PC-3 (cell line): ENCODE data around the gene NPAS4. TPM values are rescaled to one million over a fixed set of nuclear protein-coding genes. Genes with fewer than 3 reads are reported as not detected.

Source experiments
- ATAC-seq: fragments of 200-7000 bp; cut with Tn5 transposase; 2 replicates; pipeline ENCODE4 v1.9.1; 2020; ENCODE audit warnings: mild to moderate bottlenecking, moderate library complexity
- BruUV-seq: library from RNA; stranded (reverse); fragments of 400-500 nt; replicated peaks from 2 replicates; lab custom pipeline; 2021; lab: Mats Ljungman, UMichigan
- CTCF ChIA-PET: fragments of 300-600 bp; sonication (Branson Sonifier 250); formaldehyde crosslinking; loops from one replicate; lab custom pipeline; 2022; ENCODE audit warnings: antibody characterized with exemption; lab: Charles Lee
- POLR2A ChIA-PET: fragments of 300-600 bp; sonication (Branson Sonifier 250); formaldehyde crosslinking; loops from one replicate; lab custom pipeline; 2022; ENCODE audit warnings: antibody characterized with exemption; ENCODE audit not compliant: unreplicated experiment; lab: Charles Lee
- DNase-seq: peaks from one replicate; pipeline ENCODE4 v3.0.0-alpha.2; 2015
- H2AFZ ChIP-seq: fragments of 300-600 bp; sonication (generic); 2 replicates; pipeline ENCODE4 v1.6.0; 2016; ENCODE audit warnings: antibody characterized with exemption, low read length
- H3F3A ChIP-seq: fragments of 300-600 bp; sonication (generic); one replicate; pipeline ENCODE4 v1.6.0; 2017; ENCODE audit warnings: antibody characterized with exemption, low read length, control low read depth, mild to moderate bottlenecking; ENCODE audit not compliant: unreplicated experiment
- H3K27ac ChIP-seq: fragments of 300-600 bp; sonication (generic); 2 replicates; pipeline ENCODE4 v1.5.1; 2016; ENCODE audit warnings: mild to moderate bottlenecking, low read length
- H3K27me3 ChIP-seq: fragments of 300-600 bp; sonication (generic); 2 replicates; pipeline ENCODE4 v1.6.1; 2016; ENCODE audit warnings: low read length, mixed read lengths
- H3K36me3 ChIP-seq: fragments of 300-600 bp; sonication (generic); 2 replicates; pipeline ENCODE4 v1.6.1; 2016; ENCODE audit warnings: low read depth, mixed run types, low read length, mixed read lengths
- H3K4me1 ChIP-seq: fragments of 300-600 bp; sonication (generic); 2 replicates; pipeline ENCODE4 v1.5.1; 2016; ENCODE audit warnings: low read length; ENCODE audit not compliant: insufficient read depth
- H3K4me2 ChIP-seq: fragments of 300-600 bp; sonication (generic); 2 replicates; pipeline ENCODE4 v1.6.0; 2016; ENCODE audit warnings: low read length
- H3K4me3 ChIP-seq: fragments of 300-600 bp; sonication (generic); 2 replicates; pipeline ENCODE4 v1.5.1; 2016; ENCODE audit warnings: mild to moderate bottlenecking, low read length, mixed read lengths
- H3K79me2 ChIP-seq: fragments of 300-600 bp; sonication (generic); 2 replicates; pipeline ENCODE4 v1.6.1; 2017; ENCODE audit warnings: low read length, mixed read lengths
- H3K9ac ChIP-seq: fragments of 300-600 bp; sonication (generic); 2 replicates; pipeline ENCODE4 v1.6.0; 2016; ENCODE audit warnings: mild to moderate bottlenecking, low read length
- H3K9me2 ChIP-seq: fragments of 300-600 bp; sonication (generic); replicated peaks from 2 replicates; pipeline ENCODE4 v1.6.1; 2016; ENCODE audit warnings: mixed run types, low read length, mixed read lengths
- H3K9me3 ChIP-seq: fragments of 300-600 bp; sonication (generic); 2 replicates; pipeline ENCODE4 v1.6.1; 2016; ENCODE audit warnings: low read length, mixed read lengths
- H4K20me1 ChIP-seq: fragments of 300-600 bp; sonication (generic); 2 replicates; pipeline ENCODE4 v1.6.1; 2016; ENCODE audit warnings: low read length, mixed read lengths
- CTCF ChIP-seq: fragments of 300-600 bp; sonication (generic); conservative IDR thresholded peaks from 2 replicates; pipeline ENCODE4 v1.5.1; 2017; ENCODE audit warnings: antibody characterized with exemption, low read depth, mild to moderate bottlenecking, low read length
- EZH2 ChIP-seq: fragments of 300-600 bp; sonication (generic); IDR thresholded peaks from one replicate; pipeline ENCODE4 v1.6.1; 2017; ENCODE audit warnings: antibody characterized with exemption, mild to moderate bottlenecking, low read length; ENCODE audit not compliant: unreplicated experiment
- EZH2phosphoT487 ChIP-seq: fragments of 300-600 bp; sonication (generic); IDR thresholded peaks from 2 replicates; pipeline ENCODE4 v1.6.1; 2018; ENCODE audit warnings: mild to moderate bottlenecking, antibody characterized with exemption, low read length, borderline replicate concordance
- intact Hi-C: fragments of 100-400 bp; cut with micrococcal nuclease; formaldehyde crosslinking; loops from 2 replicates; pipeline ENCODE4 v1.9.0; 2023
- total RNA-seq: library from RNA; depleted of rRNA; stranded (reverse); fragments of >200 nt; gene quantifications from 2 replicates; pipeline ENCODE4 v1.2.3, GENCODE V29; 2014; rRNA removed

The NPAS4 gene
- total RNA-seq, 1 experiment from 2014 or later: not detected

GRCh38 chr11:66473167-66473566 lies 52.3 kb downstream of the NPAS4 start:
- no TSS peak for BruUV-seq
- Histone ChIP-seq H3K9me3 (no peaks in the 10 kb centered on the region), H3K9me2 (no peaks in the 10 kb centered on the region), H3K9ac (no peak overlapping the region), H3K79me2 (0 out of 2 replicates have a peak, but pooled peaks cover 4% of the 10 kb centered on the region), H3K4me2 (no peak overlapping the region), H3K27ac (no peak overlapping the region), H3K27me3 (no peaks in the 10 kb centered on the region), H3K4me1 (no peaks in the 10 kb centered on the region), H3F3A (no peaks in the 10 kb centered on the region), H3K36me3 (peaks cover 3% of the 10 kb centered on the region; the same call in 1 of the 2 replicates), H2AFZ (no peak overlapping the region), H4K20me1 (no peaks in the 10 kb centered on the region), H3K4me3 (no peak overlapping the region)
- no peak for TF ChIP-seq EZH2phosphoT487
- ATAC-seq (no peak), DNase-seq (no peak)
- ChIA-PET CTCF (no interaction called here), POLR2A (no interaction called here)
- intact Hi-C loops: no loop called here

GRCh38 chr11:66473608-66474515 lies 53.0 kb downstream of the NPAS4 start:
- DNase-seq: no peak
- Histone ChIP-seq H3F3A (no peaks in the 10 kb centered on the region), H3K9ac (no peak overlapping the region), H3K4me2 (no peak overlapping the region), H2AFZ (no peak overlapping the region), H3K9me3 (no peaks in the 10 kb centered on the region), H3K4me1 (0 out of 2 replicates have a peak, but pooled peaks cover under 1% of the 10 kb centered on the region), H3K27ac (no peak overlapping the region), H4K20me1 (no peaks in the 10 kb centered on the region), H3K27me3 (no peaks in the 10 kb centered on the region), H3K36me3 (peaks cover 3% of the 10 kb centered on the region; the same call in 1 of the 2 replicates), H3K4me3 (no peak overlapping the region), H3K9me2 (no peaks in the 10 kb centered on the region), H3K79me2 (0 out of 2 replicates have a peak, but pooled peaks cover 7% of the 10 kb centered on the region)
- BruUV-seq: no TSS peak
- no peak for ATAC-seq
- ChIA-PET CTCF (no interaction called here), POLR2A (no interaction called here)
- TF ChIP-seq EZH2phosphoT487 (no peak), CTCF (no peak), EZH2 (no peak)
- intact Hi-C loops: no loop called here

- Histone ChIP-seq H4K20me1 (no peaks in the 10 kb centered on the region), H3F3A (no peaks in the 10 kb centered on the region), H2AFZ (no peak overlapping the region), H3K9me2 (no peaks in the 10 kb centered on the region), H3K4me3 (no peak overlapping the region), H3K9me3 (no peaks in the 10 kb centered on the region), H3K79me2 (peaks cover 14% of the 10 kb centered on the region), H3K4me1 (peaks cover 7% of the 10 kb centered on the region), H3K27me3 (no peaks in the 10 kb centered on the region), H3K27ac (no peak overlapping the region), H3K9ac (no peak overlapping the region), H3K36me3 (peaks cover 3% of the 10 kb centered on the region; the same call in 1 of the 2 replicates), H3K4me2 (no peak overlapping the region)
- intact Hi-C loops: no loop called here
- ATAC-seq (no peak), DNase-seq (no peak)
- BruUV-seq: no TSS peak
- POLR2A ChIA-PET: no interaction called here
- TF ChIP-seq CTCF: no peak
- CTCF ChIA-PET: no interaction called here
These were observed 54.7 kb downstream of the NPAS4 start for GRCh38 chr11:66475349-66476172.

Other genes starting within 250 kb of the NPAS4 start
- gene KLC2, start 163.3 kb upstream of the NPAS4 start, total RNA-seq: 32.1 and 51.5 TPM in 2 replicates
- gene RAB1B, start 152.4 kb upstream of the NPAS4 start, total RNA-seq: 355 and 380 TPM in 2 replicates
- gene CNIH2, start 142.9 kb upstream of the NPAS4 start, total RNA-seq: 2.2 and 5.2 TPM in 2 replicates
- gene YIF1A, start 131.9 kb upstream of the NPAS4 start, total RNA-seq: 196 and 236 TPM in 2 replicates
- not detected in 2 replicates for gene TMEM151A, start 129.1 kb upstream of the NPAS4 start, total RNA-seq
- not detected in 2 replicates for gene CD248, start 104.0 kb upstream of the NPAS4 start, total RNA-seq
- gene RIN1, start 84.6 kb upstream of the NPAS4 start, total RNA-seq: 41.2 and 71.8 TPM in 2 replicates
- gene BRMS1, start 75.9 kb upstream of the NPAS4 start, total RNA-seq: 123 and 176 TPM in 2 replicates
- gene B4GAT1, start 73.4 kb upstream of the NPAS4 start, total RNA-seq: 38.9 and 41.1 TPM in 2 replicates
- 25.5 and 27.8 TPM in 2 replicates for gene SLC29A2, start 49.3 kb upstream of the NPAS4 start, total RNA-seq
- 214 and 321 TPM in 2 replicates for gene MRPL11, start 17.8 kb downstream of the NPAS4 start, total RNA-seq
- gene PELI3, start 45.9 kb downstream of the NPAS4 start, total RNA-seq: 22.9 and 35.2 TPM in 2 replicates
- 135 and 165 TPM in 2 replicates for gene DPP3, start 59.4 kb downstream of the NPAS4 start, total RNA-seq
- 24.4 and 28.4 TPM in 2 replicates for gene BBS1, start 89.6 kb downstream of the NPAS4 start, total RNA-seq
- gene ZDHHC24, start 125.0 kb downstream of the NPAS4 start, total RNA-seq: 15.1 and 19.7 TPM in 2 replicates
- not detected in 2 replicates for gene ACTN3, start 125.9 kb downstream of the NPAS4 start, total RNA-seq
- gene CTSF, start 147.6 kb downstream of the NPAS4 start, total RNA-seq: 9.4 and 11.8 TPM in 2 replicates
- 0.69 TPM in 1 of 2 replicates, not detected in the other for gene CCDC87, start 172.0 kb downstream of the NPAS4 start, total RNA-seq
- gene CCS, start 172.2 kb downstream of the NPAS4 start, total RNA-seq: 43.8 and 56.8 TPM in 2 replicates
- gene RBM14, start 195.6 kb downstream of the NPAS4 start, total RNA-seq: 79.3 and 119 TPM in 2 replicates
- 152 and 164 TPM in 2 replicates for gene RBM4, start 217.7 kb downstream of the NPAS4 start, total RNA-seq